SHP77 (cell line): ENCODE results near the gene EDA.
"Not testable (repeated sequence)": the region's sequence is repeated elsewhere in the genome, so short reads cannot be mapped to it uniquely, and the experiment has no call there.

Experiments used
- DNase-seq, 2 experiments: peaks; one replicate each; lab custom pipeline; 2025; lab: John Stamatoyannopoulos, UW

Gene EDA

DNA sequence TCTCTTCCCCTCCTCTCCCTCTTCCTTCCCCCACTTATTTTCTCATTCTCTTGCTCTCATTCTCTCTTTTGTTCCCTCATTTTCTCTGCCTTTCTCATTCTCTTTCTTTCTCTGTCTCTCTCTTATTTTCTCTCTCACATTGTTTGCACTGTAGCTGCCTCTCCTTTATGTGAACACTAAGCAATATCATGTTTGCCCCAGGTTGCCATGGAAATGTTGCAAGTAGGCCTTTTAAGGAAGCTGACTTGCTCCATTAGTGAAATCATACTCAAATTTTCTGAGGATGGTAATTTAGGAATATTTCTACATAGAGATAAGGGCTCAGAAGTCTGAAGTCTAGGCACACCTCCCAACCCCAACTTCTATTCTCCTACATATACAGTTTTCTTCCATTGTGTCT is 130.1 kb downstream of the EDA start:
- DNase-seq, result no peak

DNA sequence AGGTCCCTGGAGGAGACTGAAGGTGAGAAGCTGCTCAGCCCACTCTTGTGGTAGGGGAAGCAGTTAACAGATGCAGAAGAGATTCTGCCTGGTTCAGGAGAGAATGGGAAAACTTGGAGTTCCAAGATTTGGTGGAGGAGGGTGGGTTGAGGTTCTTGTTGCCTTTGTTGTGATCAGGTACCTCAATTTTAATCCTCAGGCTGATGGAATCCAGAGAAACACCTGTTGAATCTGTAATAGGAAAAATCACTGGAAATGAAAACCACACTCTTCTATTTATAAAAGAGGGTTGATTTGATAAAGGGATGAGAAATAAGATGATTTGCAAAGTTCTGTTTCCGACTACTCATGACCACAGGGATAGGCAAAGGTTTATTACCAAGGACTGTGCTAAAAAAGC is 132.1 kb downstream of the EDA start:
- DNase-seq, result no peak

DNA sequence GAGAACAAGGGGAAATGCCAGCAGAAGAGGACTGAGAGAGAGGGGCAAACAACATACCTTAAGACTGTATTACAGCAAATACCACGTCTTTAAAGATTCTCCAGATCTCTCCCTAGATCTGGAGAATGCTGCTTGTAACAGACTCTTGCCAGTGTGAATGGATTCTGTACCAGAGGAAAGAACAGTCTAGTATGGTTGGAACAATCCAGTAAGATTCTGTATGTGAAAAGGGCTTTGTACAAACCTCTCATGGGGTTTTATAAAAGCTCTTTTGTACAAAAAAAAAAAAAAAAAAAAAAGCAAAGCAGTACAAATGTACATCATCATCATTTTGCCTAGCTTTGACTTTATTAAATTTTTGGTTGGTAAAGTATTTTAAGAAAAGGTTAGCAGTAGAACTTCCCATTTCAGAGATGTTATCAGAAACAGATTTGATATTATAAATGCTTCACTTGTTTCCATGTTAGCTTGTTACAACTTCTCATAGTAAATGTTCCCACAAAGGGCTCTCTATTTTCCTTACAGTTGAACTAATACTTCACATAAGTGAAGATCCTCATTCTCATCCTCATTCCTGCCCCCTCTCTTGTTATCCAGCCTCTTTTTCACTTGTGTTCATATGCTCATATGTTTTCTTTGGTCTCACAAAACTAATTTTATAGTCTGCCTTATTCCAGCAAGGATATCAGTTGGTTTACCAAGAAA is 144.2 kb downstream of the EDA start:
- no peak for DNase-seq

DNA sequence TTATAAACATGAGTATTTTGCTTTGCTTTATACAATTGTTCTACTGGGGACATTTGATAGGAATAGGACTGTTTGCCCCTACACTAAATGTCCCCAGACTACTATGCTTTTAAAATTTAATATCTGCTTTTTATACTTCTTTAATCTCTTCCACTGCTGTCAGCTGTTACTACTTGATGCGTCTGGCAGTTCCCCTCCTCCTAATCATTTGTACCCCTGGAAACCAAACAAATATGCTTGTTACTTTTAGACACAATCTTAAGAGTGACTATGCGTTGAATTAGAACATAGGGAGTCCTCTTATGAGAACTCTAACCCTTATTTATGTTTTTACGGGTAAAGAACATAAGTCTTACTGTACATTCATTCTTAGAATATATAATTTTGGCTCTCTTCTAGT is 145.7 kb downstream of the EDA start:
- no peak for DNase-seq

DNA sequence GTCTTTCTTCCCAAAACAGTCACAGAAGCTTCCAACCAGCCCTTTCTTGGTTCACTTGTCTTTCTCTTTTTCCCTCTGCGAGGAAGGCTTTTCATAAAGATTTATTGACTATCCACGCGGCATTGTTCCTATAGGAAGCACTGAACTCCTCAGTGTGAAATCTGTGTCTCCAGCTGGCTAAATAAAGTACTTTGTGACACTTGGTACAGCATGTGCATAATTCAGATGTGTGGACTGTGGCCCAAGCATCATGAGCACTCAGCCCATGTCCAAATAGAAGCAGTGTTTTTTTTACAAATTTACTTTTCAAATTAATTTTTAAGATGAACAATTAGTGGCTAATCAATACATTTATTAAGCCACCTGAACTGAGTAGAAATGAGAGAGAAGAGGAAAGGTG is 146.4 kb downstream of the EDA start:
- DNase-seq, result no peak

DNA sequence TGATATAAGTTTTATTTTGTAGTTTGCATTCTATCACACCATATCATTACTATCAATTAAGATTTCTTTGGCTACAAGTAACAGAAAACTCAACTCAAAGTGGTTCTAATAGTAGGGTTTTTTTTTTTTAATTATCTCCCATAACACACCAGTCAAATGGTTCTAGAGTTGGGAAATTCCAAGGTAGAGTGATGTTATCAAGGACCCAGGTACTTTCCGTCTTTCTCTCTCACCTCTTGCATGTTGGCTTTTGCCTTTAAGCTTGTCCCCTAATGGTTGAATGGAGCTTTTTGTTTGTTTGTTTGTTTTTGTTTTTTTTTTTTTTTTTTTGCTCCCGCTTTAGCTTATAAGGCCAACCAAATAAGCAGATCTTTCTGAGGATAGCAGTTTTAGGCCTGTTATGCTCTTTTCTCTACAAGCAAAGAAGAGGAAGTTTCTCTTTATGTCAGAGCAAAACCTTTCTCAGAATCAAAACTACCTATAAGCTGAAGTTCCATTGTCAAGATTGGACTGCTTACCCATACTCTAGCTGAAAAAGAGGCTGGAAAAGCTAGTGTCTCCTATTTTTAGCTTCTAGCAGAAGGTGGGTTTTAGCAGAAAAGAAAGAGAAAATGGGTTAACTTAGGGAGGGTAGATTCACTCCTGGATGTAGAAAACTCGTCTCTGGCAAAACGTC is 177.5 kb downstream of the EDA start:
- no peak for DNase-seq

DNA sequence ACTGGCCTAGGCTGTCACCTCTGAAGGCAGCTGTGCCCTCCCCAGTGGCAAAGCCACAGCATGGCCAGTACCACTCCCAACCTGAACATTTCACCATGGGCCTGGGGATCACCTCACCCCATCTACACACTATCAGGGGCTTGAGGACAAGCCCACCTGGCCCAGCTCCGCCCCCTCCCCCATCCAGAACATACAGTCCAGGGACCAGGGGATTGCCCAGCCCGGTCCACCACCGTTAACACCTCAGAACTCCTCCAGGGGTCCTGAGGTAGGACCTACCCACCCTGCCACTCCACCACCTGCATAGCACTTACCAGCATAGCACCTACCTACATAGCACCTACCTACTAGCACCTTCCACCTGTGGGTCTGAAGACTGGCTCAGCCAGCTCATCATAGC is 179.8 kb downstream of the EDA start:
- no peak for DNase-seq

DNA sequence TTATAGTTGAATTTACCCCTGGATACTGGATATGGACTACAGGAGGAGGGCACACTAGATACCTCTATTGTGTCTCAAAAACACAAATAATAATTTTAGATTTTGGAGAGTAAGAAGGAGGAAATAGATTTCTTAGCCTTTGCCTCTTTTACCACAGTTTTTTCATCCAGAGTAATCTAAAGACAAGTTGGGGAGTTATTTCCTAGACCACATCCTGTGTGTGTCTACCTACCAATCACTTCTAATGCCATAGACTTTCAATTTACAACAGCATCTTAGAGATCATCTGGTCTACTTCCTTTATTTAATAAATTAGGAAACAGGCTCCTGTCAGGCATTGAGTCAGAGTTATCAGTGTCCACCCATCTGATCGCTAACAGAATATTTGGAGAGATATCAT is 191.5 kb downstream of the EDA start:
- DNase-seq, result no peak

- no peak for DNase-seq
Observed at GRCh38 chrX:69808375-69808774, 192.5 kb downstream of the EDA start.

GRCh38 chrX:69813677-69814076 is 197.8 kb downstream of the EDA start:
- no peak for DNase-seq

GRCh38 chrX:69815063-69815462 is 199.2 kb downstream of the EDA start:
- no peak for DNase-seq

- DNase-seq, result no peak
Observed at GRCh38 chrX:69815519-69815918, 199.6 kb downstream of the EDA start.

GRCh38 chrX:69844636-69845035 is 228.7 kb downstream of the EDA start:
- no peak for DNase-seq

- not testable (repeated sequence) for DNase-seq
Observed at GRCh38 chrX:69859999-69860398, 244.1 kb downstream of the EDA start.

DNA sequence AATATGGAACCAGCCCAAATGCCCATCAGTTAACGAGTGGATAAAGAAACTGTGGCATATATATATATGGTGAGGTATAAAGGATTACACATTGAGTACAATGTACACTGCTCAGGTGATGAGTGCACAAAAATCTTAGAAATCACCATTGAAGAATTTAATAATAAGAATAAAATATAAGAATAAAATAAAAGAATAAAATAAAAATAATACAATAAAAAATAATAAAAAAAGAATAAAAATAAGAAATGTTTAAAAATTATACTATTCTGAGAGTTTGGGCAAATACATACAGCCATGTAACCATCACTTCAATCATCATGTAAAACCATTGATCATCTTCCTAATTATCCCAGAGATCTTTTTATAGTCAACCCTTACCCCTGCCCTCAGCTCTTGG is 260.3 kb downstream of the EDA start:
- no peak for DNase-seq

- DNase-seq, result no peak
Observed at GRCh38 chrX:69884210-69884609, 268.3 kb downstream of the EDA start.

DNA sequence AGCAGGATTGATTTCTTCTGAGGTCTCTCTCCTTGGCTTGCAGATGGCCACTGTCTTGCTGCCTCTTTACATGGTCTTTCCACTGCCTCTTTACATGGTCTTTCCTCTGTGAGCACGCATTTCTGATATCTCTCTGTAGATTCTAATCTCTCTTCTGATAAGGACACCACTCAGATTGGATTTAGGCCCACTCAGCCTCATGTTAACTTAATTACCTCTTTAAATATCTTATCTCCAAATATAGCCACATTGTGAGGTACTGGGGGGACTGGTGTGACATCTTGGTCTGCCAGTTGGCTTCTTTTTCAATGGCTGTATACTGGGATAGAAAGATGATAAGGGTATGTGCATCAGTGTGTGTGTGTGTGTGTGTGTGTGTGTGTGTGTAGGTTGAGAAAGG is 280.1 kb downstream of the EDA start:
- DNase-seq, result no peak

DNA sequence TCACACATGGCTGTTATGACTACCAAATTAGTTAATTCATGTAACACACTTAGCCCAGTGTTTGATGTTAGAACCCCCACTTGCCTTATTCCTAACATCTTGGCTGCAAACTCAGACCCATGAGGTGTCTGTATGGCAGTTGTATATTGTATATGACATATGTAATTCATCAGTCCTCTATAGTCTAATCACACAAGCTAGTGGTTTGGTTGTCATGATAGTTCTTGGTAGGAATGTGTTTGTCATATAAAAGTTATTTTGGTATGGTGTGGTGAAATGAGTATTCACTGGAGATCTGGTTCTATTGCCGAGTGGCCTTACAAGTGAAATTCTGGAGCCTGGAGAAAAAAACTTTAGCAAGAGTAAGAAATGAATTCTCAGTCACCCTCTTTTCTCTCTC is 284.6 kb downstream of the EDA start:
- DNase-seq, result no peak

GRCh38 chrX:69906447-69906846 is 290.5 kb downstream of the EDA start:
- DNase-seq, result no peak

GRCh38 chrX:69914781-69915180 is 298.9 kb downstream of the EDA start:
- no peak for DNase-seq

DNA sequence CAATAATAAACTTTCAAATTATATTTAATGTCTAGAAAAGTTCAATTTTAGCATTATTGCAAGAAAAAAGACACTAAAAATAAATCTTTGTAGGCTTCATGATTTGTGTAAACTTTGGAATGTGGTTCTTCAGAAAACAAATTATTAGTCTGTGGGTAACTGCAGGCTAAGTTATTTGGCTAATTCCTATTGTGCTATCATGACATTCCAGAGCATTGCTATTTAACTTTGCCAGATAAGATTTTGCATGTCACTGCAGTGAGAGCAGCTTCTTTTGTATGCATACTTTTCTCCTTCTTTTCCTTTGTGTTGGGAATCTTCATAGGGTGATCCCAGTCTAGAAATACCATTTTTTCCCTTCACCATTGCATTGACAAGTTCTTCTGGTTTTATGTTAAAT is 303.8 kb downstream of the EDA start:
- no peak for DNase-seq

DNA sequence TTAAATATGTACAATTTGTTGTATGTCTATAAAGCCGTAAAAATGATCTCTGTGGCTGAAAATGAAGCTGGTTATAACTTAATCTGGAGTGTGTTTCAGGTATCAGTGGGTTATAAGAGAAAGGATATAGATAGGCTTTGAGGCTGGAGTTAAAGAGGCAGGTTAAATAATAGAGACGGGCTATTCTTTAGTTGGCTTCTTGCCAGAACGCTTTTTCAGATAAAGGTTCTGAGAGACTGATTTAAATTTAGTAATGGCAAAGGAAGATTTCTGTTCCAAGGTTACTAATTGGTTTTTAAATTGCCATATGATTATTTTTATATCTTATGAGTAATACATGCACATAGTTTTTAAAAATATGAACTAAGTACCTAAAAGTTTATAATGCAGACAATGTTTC is 316.4 kb downstream of the EDA start:
- no peak for DNase-seq

- no peak for DNase-seq
Observed at GRCh38 chrX:69948276-69948797, 332.4 kb downstream of the EDA start.

DNA sequence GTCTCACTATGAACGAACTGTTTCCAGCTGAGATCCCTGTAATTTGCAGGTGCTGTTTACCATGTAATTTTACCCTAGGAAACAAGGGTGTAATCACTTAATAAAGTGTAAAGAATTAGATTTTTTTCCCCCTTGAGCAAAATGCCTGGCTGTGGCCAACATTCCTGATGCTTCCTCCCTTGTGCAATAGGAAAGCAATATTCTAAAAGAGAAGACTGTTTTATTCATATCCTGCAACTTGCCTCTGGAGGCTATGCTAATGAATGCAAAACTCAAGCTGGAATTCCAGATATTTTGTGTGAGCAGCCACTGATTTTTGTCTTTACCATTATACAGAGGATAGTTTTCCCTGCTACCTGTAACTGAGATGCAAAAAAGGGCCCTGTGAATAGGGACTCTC is 335.8 kb downstream of the EDA start:
- DNase-seq, result no peak
